ENCODE measurements around the gene DNAJB2.

DNAJB2 gene

GRCh38 chr2:219296631-219297391, 17.6 kb downstream of the DNAJB2 start:
- no peak for TF ChIP-seq Cebpa-rat (IDR thresholded peaks at IDR 0.05)
- no peak overlapping the region for H3K4me2 ChIP-seq
- no peak overlapping the region for H3K27ac ChIP-seq
- peaks cover 0 to 16% (median 0%) of the 10 kb centered on the region in 11 experiments; a peak in 7 of 22 replicates for H4K20me1 ChIP-seq
- H3K9ac ChIP-seq, result no peak overlapping the region
- H3K4me3 ChIP-seq, result no peak overlapping the region
- no peaks in the 10 kb centered on the region for H3K9me3 ChIP-seq (replicated peaks in 1 of 11)
- peaks cover 8 to 20% (median 16%) of the 10 kb centered on the region in 10 experiments; a peak in 18 of 20 replicates for H3K4me1 ChIP-seq
- no peaks in the 10 kb centered on the region for H3K36me3 ChIP-seq
- peaks cover 27 to 31% (median 31%) of the 10 kb centered on the region in 11 experiments for H3K27me3 ChIP-seq

- Histone ChIP-seq H4K20me1 (peaks cover 0 to 24% (median 0%) of the 10 kb centered on the region in 11 experiments; a peak in 9 of 22 replicates), H3K4me2 (no peak overlapping the region), H3K4me3 (no peak overlapping the region), H3K4me1 (peaks cover 8 to 20% (median 16%) of the 10 kb centered on the region in 10 experiments; a peak in 18 of 20 replicates), H3K27ac (no peak overlapping the region), H3K9me3 (replicated peaks in 1 of 11) (no peaks in the 10 kb centered on the region), H3K36me3 (no peaks in the 10 kb centered on the region), H3K27me3 (peaks cover 38 to 42% (median 42%) of the 10 kb centered on the region in 11 experiments), H3K9ac (no peak overlapping the region)
- no peak for TF ChIP-seq Cebpa-rat (IDR thresholded peaks at IDR 0.05)
Observed at GRCh38 chr2:219297766-219298456, 18.7 kb downstream of the DNAJB2 start.

GRCh38 chr2:219298759-219299371, 19.7 kb downstream of the DNAJB2 start:
- no peaks in the 10 kb centered on the region for H3K36me3 ChIP-seq
- peaks cover 0 to 34% (median 0%) of the 10 kb centered on the region in 11 experiments; a peak in 10 of 22 replicates for H4K20me1 ChIP-seq
- peak overlapping the region in 2 of 11 experiments; percentile 11 to 50; a peak in 4 of 22 replicates for H3K9ac ChIP-seq
- H3K4me1 ChIP-seq, result peaks cover 6 to 19% (median 14%) of the 10 kb centered on the region in 10 experiments; a peak in 18 of 20 replicates
- H3K27me3 ChIP-seq, result peaks cover 48 to 52% (median 51%) of the 10 kb centered on the region in 11 experiments
- no peaks in the 10 kb centered on the region for H3K9me3 ChIP-seq (replicated peaks in 1 of 11)
- H3K27ac ChIP-seq, result no peak overlapping the region
- no peak for TF ChIP-seq Cebpa-rat (IDR thresholded peaks at IDR 0.05)
- H3K4me3 ChIP-seq, result no peak overlapping the region
- H3K4me2 ChIP-seq, result peak overlapping the region in 10 of 11 experiments; percentile 19 to 64 (median 50); a peak in 13 of 22 replicates

- H3K9ac ChIP-seq, result peak overlapping the region in 1 of 11 experiments; percentile 11; a peak in 2 of 22 replicates
- H3K27me3 ChIP-seq, result peaks cover 51 to 57% (median 56%) of the 10 kb centered on the region in 11 experiments
- peaks cover 0 to 34% (median 0%) of the 10 kb centered on the region in 11 experiments; a peak in 10 of 22 replicates for H4K20me1 ChIP-seq
- H3K4me2 ChIP-seq, result peak overlapping the region in 7 of 11 experiments; percentile 35 to 64 (median 56); a peak in 11 of 22 replicates
- no peaks in the 10 kb centered on the region for H3K9me3 ChIP-seq (replicated peaks in 1 of 11)
- no peaks in the 10 kb centered on the region for H3K36me3 ChIP-seq
- no peak overlapping the region for H3K27ac ChIP-seq
- H3K4me1 ChIP-seq, result peaks cover 1 to 14% (median 9%) of the 10 kb centered on the region in 10 experiments; a peak in 17 of 20 replicates
- TF ChIP-seq Cebpa-rat (IDR thresholded peaks at IDR 0.05), result no peak
- no peak overlapping the region for H3K4me3 ChIP-seq
Observed at GRCh38 chr2:219299372-219299760, 20.2 kb downstream of the DNAJB2 start.

- Histone ChIP-seq H3K9ac (no peak overlapping the region), H3K9me3 (replicated peaks in 1 of 11) (no peaks in the 10 kb centered on the region), H4K20me1 (peaks cover 0 to 34% (median 0%) of the 10 kb centered on the region in 11 experiments; a peak in 10 of 22 replicates), H3K4me3 (no peak overlapping the region), H3K27ac (no peak overlapping the region), H3K36me3 (no peaks in the 10 kb centered on the region), H3K4me2 (no peak overlapping the region), H3K4me1 (peaks cover 0 to 11% (median 7%) of the 10 kb centered on the region in 10 experiments; a peak in 13 of 20 replicates), H3K27me3 (peaks cover 53 to 64% (median 63%) of the 10 kb centered on the region in 11 experiments)
- TF ChIP-seq Cebpa-rat (IDR thresholded peaks at IDR 0.05), result no peak
Observed at GRCh38 chr2:219300022-219300421, 20.9 kb downstream of the DNAJB2 start.

- TF ChIP-seq Cebpa-rat (IDR thresholded peaks at IDR 0.05), result no peak
- H3K4me1 ChIP-seq, result peaks cover 0 to 12% (median 4%) of the 10 kb centered on the region in 10 experiments; a peak in 8 of 20 replicates
- no peak overlapping the region for H3K9ac ChIP-seq
- H3K36me3 ChIP-seq, result no peaks in the 10 kb centered on the region
- no peak overlapping the region for H3K4me2 ChIP-seq
- no peaks in the 10 kb centered on the region for H3K9me3 ChIP-seq (replicated peaks in 1 of 11)
- no peak overlapping the region for H3K27ac ChIP-seq
- H3K4me3 ChIP-seq, result no peak overlapping the region
- peaks cover 53 to 87% (median 73%) of the 10 kb centered on the region in 11 experiments for H3K27me3 ChIP-seq
- H4K20me1 ChIP-seq, result peaks cover 0 to 41% (median 6%) of the 10 kb centered on the region in 11 experiments; a peak in 11 of 22 replicates
Observed at GRCh38 chr2:219302412-219302968, 23.3 kb downstream of the DNAJB2 start.

- H3K9me3 ChIP-seq (replicated peaks in 1 of 11), result peaks cover 0 to 3% (median 0%) of the 10 kb centered on the region in 11 experiments; a peak in 3 of 22 replicates
- H3K27me3 ChIP-seq, result peaks cover 63 to 98% (median 85%) of the 10 kb centered on the region in 11 experiments
- no peak for TF ChIP-seq Cebpa-rat (IDR thresholded peaks at IDR 0.05)
- no peaks in the 10 kb centered on the region for H3K36me3 ChIP-seq
- no peak overlapping the region for H3K4me2 ChIP-seq
- no peak overlapping the region for H3K4me3 ChIP-seq
- H3K4me1 ChIP-seq, result peaks cover 0 to 10% (median 0%) of the 10 kb centered on the region in 10 experiments; a peak in 6 of 20 replicates
- no peak overlapping the region for H3K27ac ChIP-seq
- peaks cover 0 to 45% (median 6%) of the 10 kb centered on the region in 11 experiments; a peak in 11 of 22 replicates for H4K20me1 ChIP-seq
- no peak overlapping the region for H3K9ac ChIP-seq
Observed at GRCh38 chr2:219304223-219304622, 25.1 kb downstream of the DNAJB2 start.

- peaks cover 0 to 6% (median 0%) of the 10 kb centered on the region in 11 experiments; a peak in 3 of 22 replicates for H3K9me3 ChIP-seq (replicated peaks in 1 of 11)
Observed at GRCh38 chr2:219306047-219306446, 26.9 kb downstream of the DNAJB2 start.

More at GRCh38 chr2:219306047-219306446, 26.9 kb downstream of the DNAJB2 start:
- no peak for TF ChIP-seq Cebpa-rat (IDR thresholded peaks at IDR 0.05)
- H3K36me3 ChIP-seq, result no peaks in the 10 kb centered on the region
- H3K27ac ChIP-seq, result no peak overlapping the region
- peaks cover 0 to 10% (median 0%) of the 10 kb centered on the region in 10 experiments; a peak in 3 of 20 replicates for H3K4me1 ChIP-seq
- no peak overlapping the region for H3K4me3 ChIP-seq
- H4K20me1 ChIP-seq, result peaks cover 0 to 35% (median 0%) of the 10 kb centered on the region in 11 experiments; a peak in 11 of 22 replicates
- H3K4me2 ChIP-seq, result no peak overlapping the region
- H3K9ac ChIP-seq, result no peak overlapping the region
- H3K27me3 ChIP-seq, result peaks cover 56 to 92% (median 80%) of the 10 kb centered on the region in 11 experiments

Measured in BLaER1 treated with 17β-estradiol and CSF1 and Interleukin-3, amounts not matched to agents 10 nM and 100 nM (cell line).